Epithelial cell of esophagus (primary cell): ENCODE measurements around the gene PICK1.
"Not testable (repeated sequence)": the region's sequence is repeated elsewhere in the genome, so short reads cannot be mapped to it uniquely, and the experiment has no call there.

ENCODE experiments used
- DNase-seq: peaks from one replicate; pipeline ENCODE4 v3.0.0; 2010; ENCODE audit warnings: low read depth
- H3K4me3 ChIP-seq: 2 replicates; pipeline ENCODE4 v1.5.1; 2011; ENCODE audit warnings: mild to moderate bottlenecking, low read length, control low read depth
- CTCF ChIP-seq: IDR thresholded peaks from 2 replicates; pipeline ENCODE4 v1.5.1; 2011; ENCODE audit warnings: low read depth, mild to moderate bottlenecking, low read length, control low read depth, inconsistent platforms; ENCODE audit not compliant: insufficient read depth; ENCODE audit errors: missing control alignments

Gene PICK1

GRCh38 chr22:38032681-38033521 lies 24.3 kb upstream of the PICK1 start:
- DNase-seq, result peak; percentile 53
- TF ChIP-seq CTCF, result no peak
- H3K4me3 ChIP-seq, result no peak overlapping the region

GRCh38 chr22:38033522-38034277 lies 23.5 kb upstream of the PICK1 start:
- no peak for DNase-seq
- TF ChIP-seq CTCF, result no peak

GRCh38 chr22:38034278-38034882 lies 22.8 kb upstream of the PICK1 start:
- TF ChIP-seq CTCF, result no peak
- DNase-seq, result peak; percentile 90
- no peak overlapping the region for H3K4me3 ChIP-seq

More at GRCh38 chr22:38033522-38034277, 23.5 kb upstream of the PICK1 start:
- no peak overlapping the region for H3K4me3 ChIP-seq

GRCh38 chr22:38034884-38035529 lies 22.2 kb upstream of the PICK1 start:
- no peak overlapping the region for H3K4me3 ChIP-seq
- TF ChIP-seq CTCF, result no peak
- DNase-seq, result no peak

GRCh38 chr22:38035530-38035885 lies 21.7 kb upstream of the PICK1 start:
- TF ChIP-seq CTCF, result no peak
- no peak for DNase-seq
- no peak overlapping the region for H3K4me3 ChIP-seq

GRCh38 chr22:38036392-38037062 lies 20.7 kb upstream of the PICK1 start:
- no peak for TF ChIP-seq CTCF
- no peak overlapping the region for H3K4me3 ChIP-seq
- DNase-seq, result no peak

GRCh38 chr22:38037367-38038150 lies 19.6 kb upstream of the PICK1 start:
- H3K4me3 ChIP-seq, DNase-seq: not testable (repeated sequence)
